Endothelial cell of umbilical vein (primary cell): ENCODE results near the gene ALDH3A2.

Source experiments
- EZH2 ChIP-seq: IDR thresholded peaks from 2 replicates; pipeline ENCODE4 v1.6.1; 2012; ENCODE audit warnings: borderline replicate concordance, low read depth, mild to moderate bottlenecking, moderate library complexity, low read length, inconsistent platforms; ENCODE audit not compliant: severe bottlenecking
- FOS ChIP-seq: IDR thresholded peaks from 2 replicates; pipeline ENCODE4 v1.6.1; 2011; ENCODE audit warnings: mild to moderate bottlenecking, low read length, moderate library complexity, borderline replicate concordance; ENCODE audit not compliant: insufficient read depth
- JUN ChIP-seq: IDR thresholded peaks from 2 replicates; pipeline ENCODE4 v1.6.1; 2011; ENCODE audit warnings: borderline replicate concordance, low read depth; ENCODE audit not compliant: insufficient read length, insufficient read depth
- MYC ChIP-seq: IDR thresholded peaks from one replicate; pipeline ENCODE4 v1.6.1; 2011; ENCODE audit warnings: mild to moderate bottlenecking, low read depth, low read length
- POLR2A ChIP-seq: IDR thresholded peaks from 2 replicates; pipeline ENCODE4 v1.6.1; 2012; ENCODE audit warnings: low read depth, mild to moderate bottlenecking, control low read depth, low read length
- POLR2AphosphoS5 ChIP-seq: IDR thresholded peaks from 2 replicates; pipeline ENCODE4 v1.6.1; 2012; ENCODE audit warnings: low read depth, mild to moderate bottlenecking, control low read depth, low read length, moderate library complexity; ENCODE audit not compliant: insufficient read depth
- TF ChIP-seq, protein P1 (sequence below), 2 donors: IDR thresholded peaks; 1 replicate in 1 of 2; 2 replicates in 1 of 2; pipeline ENCODE4 v1.5.1; 2011; ENCODE audit warnings: low read length in 2 of 2, mild to moderate bottlenecking in 2 of 2, moderate library complexity in 2 of 2, control low read depth in 1 of 2, inconsistent platforms in 1 of 2, low read depth in 1 of 2; ENCODE audit not compliant: insufficient read depth in 1 of 2; ENCODE audit errors: extremely low read depth in 1 of 2
- TF ChIP-seq, protein P2 (sequence below): IDR thresholded peaks from 2 replicates; pipeline ENCODE4 v1.6.1; 2011; ENCODE audit not compliant: insufficient read depth, insufficient read length

DNA sequence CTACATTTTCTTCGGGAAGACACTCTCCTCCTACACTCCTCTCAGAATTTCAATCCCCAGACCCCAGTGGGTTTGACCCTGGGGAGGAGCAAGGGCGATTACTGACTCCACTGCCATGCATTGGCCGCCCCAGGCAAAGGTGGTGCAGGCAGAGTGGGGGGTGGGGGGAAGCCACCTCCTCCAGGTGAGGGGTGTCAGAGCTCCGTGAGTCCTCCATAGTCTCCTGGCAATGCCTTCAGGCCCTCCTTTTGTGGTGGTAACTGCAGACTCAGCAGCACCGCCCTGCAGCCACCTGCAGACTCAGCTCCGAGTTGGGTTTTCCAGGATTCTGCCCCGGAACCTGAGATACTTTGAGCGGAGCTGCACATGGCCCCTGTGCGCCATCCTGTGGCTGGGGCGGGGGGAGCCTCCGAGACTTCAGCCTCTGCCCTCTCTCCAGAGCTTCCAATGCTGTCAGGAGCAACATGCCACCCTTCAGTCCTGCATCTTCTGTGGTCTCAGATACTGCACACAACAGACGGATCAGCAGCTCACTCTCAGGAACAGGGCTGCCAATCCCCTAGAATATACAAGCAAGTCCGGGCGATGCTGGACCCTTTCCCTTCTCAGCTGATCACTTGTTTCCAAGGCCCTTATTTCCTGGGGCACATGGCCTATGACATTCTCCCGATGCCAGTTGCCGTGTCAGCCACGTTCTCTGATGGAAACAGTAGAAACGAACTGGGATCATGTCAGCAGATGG is 70.2 kb downstream of the ALDH3A2 start:
- no peak for TF ChIP-seq POLR2A
- TF ChIP-seq, protein P1, sequence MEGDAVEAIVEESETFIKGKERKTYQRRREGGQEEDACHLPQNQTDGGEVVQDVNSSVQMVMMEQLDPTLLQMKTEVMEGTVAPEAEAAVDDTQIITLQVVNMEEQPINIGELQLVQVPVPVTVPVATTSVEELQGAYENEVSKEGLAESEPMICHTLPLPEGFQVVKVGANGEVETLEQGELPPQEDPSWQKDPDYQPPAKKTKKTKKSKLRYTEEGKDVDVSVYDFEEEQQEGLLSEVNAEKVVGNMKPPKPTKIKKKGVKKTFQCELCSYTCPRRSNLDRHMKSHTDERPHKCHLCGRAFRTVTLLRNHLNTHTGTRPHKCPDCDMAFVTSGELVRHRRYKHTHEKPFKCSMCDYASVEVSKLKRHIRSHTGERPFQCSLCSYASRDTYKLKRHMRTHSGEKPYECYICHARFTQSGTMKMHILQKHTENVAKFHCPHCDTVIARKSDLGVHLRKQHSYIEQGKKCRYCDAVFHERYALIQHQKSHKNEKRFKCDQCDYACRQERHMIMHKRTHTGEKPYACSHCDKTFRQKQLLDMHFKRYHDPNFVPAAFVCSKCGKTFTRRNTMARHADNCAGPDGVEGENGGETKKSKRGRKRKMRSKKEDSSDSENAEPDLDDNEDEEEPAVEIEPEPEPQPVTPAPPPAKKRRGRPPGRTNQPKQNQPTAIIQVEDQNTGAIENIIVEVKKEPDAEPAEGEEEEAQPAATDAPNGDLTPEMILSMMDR (IDR thresholded peaks at IDR 0.05; ENCODE audit: extremely low read depth in 1 of 2, insufficient read depth in 1 of 2, low read depth in 1 of 2, low read length in 2 of 2) = peak in 1 of 2 donors; percentile 4
- no peak for TF ChIP-seq POLR2AphosphoS5
- TF ChIP-seq JUN = no peak
- TF ChIP-seq EZH2 = no peak
- no peak for TF ChIP-seq MYC
- TF ChIP-seq, protein P2, sequence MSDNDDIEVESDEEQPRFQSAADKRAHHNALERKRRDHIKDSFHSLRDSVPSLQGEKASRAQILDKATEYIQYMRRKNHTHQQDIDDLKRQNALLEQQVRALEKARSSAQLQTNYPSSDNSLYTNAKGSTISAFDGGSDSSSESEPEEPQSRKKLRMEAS = no peak
- no peak for TF ChIP-seq FOS
